WI38 (cell line): Measurements from ENCODE around the gene CELF4.

ENCODE experiments used
- H3K4me3 ChIP-seq: 2 replicates; pipeline ENCODE4 v1.5.1; 2011; ENCODE audit warnings: low read depth, mild to moderate bottlenecking, control low read depth, low read length
- TF ChIP-seq, protein P1 (sequence below): IDR thresholded peaks from 2 replicates; pipeline ENCODE4 v1.5.1; 2012; ENCODE audit warnings: low read depth, mild to moderate bottlenecking, control low read depth, low read length

The CELF4 gene

DNA sequence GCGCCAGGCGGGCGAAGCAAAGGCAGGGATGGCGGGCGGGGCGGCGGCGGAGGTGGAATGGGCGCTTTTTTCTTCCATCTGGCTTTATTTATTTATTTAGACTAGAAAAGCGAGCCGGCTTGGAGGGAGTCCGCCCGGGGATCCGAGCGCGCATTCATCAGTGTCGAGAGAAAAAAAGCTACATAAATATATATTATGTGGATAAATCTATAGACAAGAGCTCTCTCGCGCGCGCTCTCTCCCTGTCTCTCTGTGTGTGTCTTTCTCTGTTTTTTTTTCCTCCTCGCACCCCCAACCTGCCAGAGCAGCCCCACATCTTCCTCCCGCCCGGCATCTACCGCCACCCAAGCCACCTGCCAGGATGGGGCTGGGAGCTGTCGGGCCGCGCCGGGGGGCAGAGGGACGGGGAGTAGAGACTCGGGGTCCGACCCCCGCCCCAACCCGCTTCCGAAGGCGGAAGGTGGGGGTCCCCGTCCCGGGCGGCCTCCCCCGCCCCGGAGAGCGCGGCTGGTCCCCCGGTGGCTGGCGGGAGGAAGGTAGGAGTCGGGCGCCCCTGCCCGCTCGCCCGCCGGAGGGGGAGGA lies 972 bp upstream of the CELF4 start:
- TF ChIP-seq, protein P1, sequence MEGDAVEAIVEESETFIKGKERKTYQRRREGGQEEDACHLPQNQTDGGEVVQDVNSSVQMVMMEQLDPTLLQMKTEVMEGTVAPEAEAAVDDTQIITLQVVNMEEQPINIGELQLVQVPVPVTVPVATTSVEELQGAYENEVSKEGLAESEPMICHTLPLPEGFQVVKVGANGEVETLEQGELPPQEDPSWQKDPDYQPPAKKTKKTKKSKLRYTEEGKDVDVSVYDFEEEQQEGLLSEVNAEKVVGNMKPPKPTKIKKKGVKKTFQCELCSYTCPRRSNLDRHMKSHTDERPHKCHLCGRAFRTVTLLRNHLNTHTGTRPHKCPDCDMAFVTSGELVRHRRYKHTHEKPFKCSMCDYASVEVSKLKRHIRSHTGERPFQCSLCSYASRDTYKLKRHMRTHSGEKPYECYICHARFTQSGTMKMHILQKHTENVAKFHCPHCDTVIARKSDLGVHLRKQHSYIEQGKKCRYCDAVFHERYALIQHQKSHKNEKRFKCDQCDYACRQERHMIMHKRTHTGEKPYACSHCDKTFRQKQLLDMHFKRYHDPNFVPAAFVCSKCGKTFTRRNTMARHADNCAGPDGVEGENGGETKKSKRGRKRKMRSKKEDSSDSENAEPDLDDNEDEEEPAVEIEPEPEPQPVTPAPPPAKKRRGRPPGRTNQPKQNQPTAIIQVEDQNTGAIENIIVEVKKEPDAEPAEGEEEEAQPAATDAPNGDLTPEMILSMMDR = no peak
- H3K4me3 ChIP-seq = peak overlapping the region; percentile 47

DNA sequence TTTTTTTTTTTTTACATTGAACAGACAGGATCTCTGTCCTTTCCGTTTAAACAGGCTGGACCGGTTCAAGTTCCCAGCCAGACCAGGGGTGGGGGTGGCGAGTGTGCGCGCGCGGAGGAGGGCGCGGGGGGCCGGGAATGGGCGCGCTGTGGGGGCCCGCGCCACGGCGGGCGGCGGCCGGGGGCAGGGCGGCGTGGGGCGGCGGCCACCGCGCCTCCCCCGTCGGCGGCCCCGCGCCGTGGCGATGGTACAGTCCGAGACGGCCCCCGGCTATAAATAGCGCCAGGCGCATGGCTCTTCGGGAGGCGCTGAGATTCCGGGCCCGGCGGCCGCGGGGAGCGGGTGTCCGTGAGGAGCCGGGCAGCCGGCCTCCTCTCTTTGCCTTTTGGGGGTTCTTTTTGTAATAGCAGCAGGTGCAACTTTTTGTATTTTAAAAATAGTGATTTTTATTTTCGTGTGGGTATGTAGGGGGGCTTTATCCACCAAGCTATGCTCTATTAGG lies 430 bp upstream of the CELF4 start:
- TF ChIP-seq, protein P1 = no peak
- peak overlapping the region; percentile 12; the same call in 1 of the 2 replicates for H3K4me3 ChIP-seq

DNA sequence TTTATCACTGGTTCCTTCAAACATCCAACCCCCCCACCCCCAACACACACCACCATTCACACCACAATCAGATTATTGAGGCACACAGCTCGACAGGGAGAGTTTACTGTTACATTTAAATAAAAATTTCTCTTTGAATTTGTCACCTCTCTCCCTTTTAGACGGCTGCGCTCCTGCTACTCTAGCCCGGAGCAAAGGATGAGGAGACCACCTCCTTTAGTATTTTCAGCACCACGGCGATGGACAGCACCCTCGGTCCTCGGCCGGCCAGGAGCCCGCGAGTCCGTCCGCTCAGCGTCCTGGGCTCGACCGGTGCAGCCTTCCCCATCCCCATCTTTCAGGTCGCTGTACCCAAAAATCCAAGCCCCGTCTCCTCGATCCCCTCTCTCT lies 892 bp downstream of the CELF4 start:
- TF ChIP-seq, protein P1 = no peak
- H3K4me3 ChIP-seq = no peak overlapping the region

DNA sequence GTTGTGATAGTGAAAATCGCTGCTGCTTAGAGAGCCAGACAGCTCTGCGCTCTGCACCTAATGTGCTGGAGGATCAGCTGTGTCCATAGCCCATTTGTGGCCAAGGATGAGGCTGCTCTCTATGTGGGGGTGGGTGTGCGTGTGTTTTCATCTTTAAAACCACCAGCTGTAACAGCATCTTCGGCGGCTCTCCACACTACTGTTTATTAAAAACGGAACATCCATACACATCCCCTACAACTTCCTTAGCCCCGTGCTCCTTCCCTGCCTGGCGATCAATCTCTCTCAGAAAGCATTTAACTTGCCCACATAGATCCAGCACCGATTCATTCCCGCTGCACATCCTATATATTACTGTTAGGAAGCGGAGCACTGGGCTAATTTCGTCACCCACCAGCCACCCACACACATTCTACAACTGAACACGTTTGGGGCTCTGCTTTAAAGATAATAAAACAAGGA lies 1.6 kb downstream of the CELF4 start:
- H3K4me3 ChIP-seq = no peak overlapping the region
- TF ChIP-seq, protein P1 = no peak

DNA sequence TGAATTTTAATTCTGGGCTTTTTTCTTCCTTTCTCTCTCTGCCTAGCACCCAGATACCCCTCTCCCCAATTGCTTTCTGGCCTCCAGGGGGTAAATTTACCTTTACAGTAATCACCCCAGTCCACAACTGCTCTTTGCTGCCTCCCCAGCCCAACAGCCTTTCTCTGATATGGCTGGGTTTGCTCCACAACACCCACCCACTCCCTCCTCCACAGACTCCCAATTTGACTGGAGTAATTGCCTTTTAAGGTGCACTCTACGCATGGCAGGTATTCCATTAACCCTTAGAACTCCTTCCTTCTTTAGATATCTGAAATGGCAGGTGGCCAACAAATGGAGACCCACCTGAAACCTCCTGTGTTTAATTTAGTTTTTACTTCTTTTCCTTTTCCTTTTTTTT lies 3.6 kb downstream of the CELF4 start:
- no peak overlapping the region for H3K4me3 ChIP-seq
- TF ChIP-seq, protein P1 = no peak

DNA sequence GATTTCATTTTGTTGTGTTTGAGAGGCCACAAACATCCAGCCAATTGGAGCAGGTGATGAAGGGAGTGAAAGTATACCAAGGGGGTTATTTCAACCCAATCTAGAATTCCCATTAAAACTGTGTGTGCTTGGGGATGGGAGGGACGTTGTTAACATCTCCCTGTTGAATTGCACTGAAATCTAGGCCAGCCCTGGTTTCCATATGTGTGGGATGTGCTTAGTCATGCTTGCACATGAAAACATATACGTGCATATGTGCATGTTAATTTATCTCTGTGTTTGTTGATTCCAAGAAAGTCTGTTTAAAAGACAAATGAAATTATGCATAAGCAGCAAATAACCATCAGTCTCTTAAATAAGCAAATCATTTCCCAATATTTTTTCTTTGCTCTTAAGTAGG lies 5.6 kb downstream of the CELF4 start:
- TF ChIP-seq, protein P1 = no peak
- H3K4me3 ChIP-seq = no peak overlapping the region

DNA sequence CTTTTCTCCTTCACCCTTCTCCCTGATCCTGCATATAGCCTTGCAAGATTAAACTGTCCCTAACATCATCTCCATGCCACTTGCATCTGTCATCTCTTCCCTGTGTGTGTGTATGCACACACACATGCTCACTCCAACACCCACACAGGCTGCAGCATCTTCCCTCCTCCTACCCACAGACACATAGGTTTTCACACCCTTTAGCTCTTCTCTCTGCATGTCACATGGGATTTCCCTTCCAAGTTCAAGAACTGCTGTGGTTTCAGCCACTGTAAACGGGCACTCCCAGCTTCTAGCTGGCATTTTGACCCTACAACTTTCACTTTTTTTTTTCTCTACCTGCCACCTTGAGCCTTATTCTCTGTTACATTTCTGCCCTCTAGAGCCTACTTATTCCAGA lies 6.4 kb downstream of the CELF4 start:
- TF ChIP-seq, protein P1 = no peak
- no peak overlapping the region for H3K4me3 ChIP-seq
